Parathyroid adenoma (tissue), 2 donors: ENCODE measurements around the gene RPL7A.
"Not testable (repeated sequence)": the region's sequence is repeated elsewhere in the genome, so short reads cannot be mapped to it uniquely, and the experiment has no call there.

Experiments
- H2AFZ ChIP-seq: fragments of 300-600 bp; sonication (generic); one replicate; pipeline ENCODE4 v1.7.0; 2017; ENCODE audit warnings: antibody characterized with exemption, mild to moderate bottlenecking
- H3K27ac ChIP-seq: fragments of 300-600 bp; sonication (generic); one replicate; pipeline ENCODE4 v1.7.0; 2017
- H3K27me3 ChIP-seq: fragments of 300-600 bp; sonication (generic); one replicate; pipeline ENCODE4 v1.7.0; 2017; ENCODE audit warnings: low read length; ENCODE audit not compliant: control insufficient read depth, insufficient read depth
- H3K36me3 ChIP-seq: fragments of 300-600 bp; sonication (generic); one replicate; pipeline ENCODE4 v1.7.0; 2017; ENCODE audit warnings: low read length; ENCODE audit not compliant: control insufficient read depth, insufficient read depth
- H3K4me1 ChIP-seq: fragments of 300-600 bp; sonication (generic); one replicate; pipeline ENCODE4 v1.7.0; 2017; ENCODE audit warnings: control low read depth
- H3K4me2 ChIP-seq: fragments of 300-600 bp; sonication (generic); one replicate; pipeline ENCODE4 v1.7.0; 2017; ENCODE audit warnings: low read length
- H3K4me3 ChIP-seq: fragments of 300-600 bp; sonication (generic); one replicate; pipeline ENCODE4 v1.7.0; 2017; ENCODE audit warnings: low read depth, low read length
- H3K79me2 ChIP-seq: fragments of 300-600 bp; sonication (generic); one replicate; pipeline ENCODE4 v1.7.0; 2017; ENCODE audit warnings: control low read depth
- H3K9ac ChIP-seq: fragments of 300-600 bp; sonication (generic); one replicate; pipeline ENCODE4 v1.7.0; 2017; ENCODE audit warnings: mild to moderate bottlenecking
- H3K9me3 ChIP-seq: fragments of 300-600 bp; sonication (generic); one replicate; pipeline ENCODE4 v1.7.0; 2017; ENCODE audit warnings: low read length; ENCODE audit not compliant: control insufficient read depth
- CTCF ChIP-seq: fragments of 300-600 bp; sonication (generic); IDR thresholded peaks from one replicate; pipeline ENCODE4 v1.7.0; 2017; ENCODE audit warnings: antibody characterized with exemption, mild to moderate bottlenecking
- donor health status: primary hyperparathyroidism.

The RPL7A gene

GRCh38 chr9:133321411-133321935 lies 26.5 kb upstream of the RPL7A start:
- H3K79me2 ChIP-seq = no peaks in the 10 kb centered on the region
- no peaks in the 10 kb centered on the region for H3K27me3 ChIP-seq
- TF ChIP-seq CTCF = no peak
- no peak overlapping the region for H2AFZ ChIP-seq
- no peak overlapping the region for H3K27ac ChIP-seq
- H3K4me2 ChIP-seq = no peak overlapping the region
- no peak overlapping the region for H3K4me3 ChIP-seq
- no peaks in the 10 kb centered on the region for H3K4me1 ChIP-seq
- no peaks in the 10 kb centered on the region for H3K36me3 ChIP-seq
- no peak overlapping the region for H3K9ac ChIP-seq
- no peaks in the 10 kb centered on the region for H3K9me3 ChIP-seq

- Histone ChIP-seq H3K79me2 (no peaks in the 10 kb centered on the region), H3K36me3 (no peaks in the 10 kb centered on the region), H2AFZ (no peak overlapping the region), H3K9me3 (no peaks in the 10 kb centered on the region), H3K4me1 (no peaks in the 10 kb centered on the region), H3K4me2 (no peak overlapping the region), H3K4me3 (no peak overlapping the region), H3K9ac (no peak overlapping the region), H3K27me3 (no peaks in the 10 kb centered on the region), H3K27ac (no peak overlapping the region)
- no peak for TF ChIP-seq CTCF
Observed at GRCh38 chr9:133322701-133323100, 25.3 kb upstream of the RPL7A start.

- no peak for TF ChIP-seq CTCF
- Histone ChIP-seq H2AFZ (no peak overlapping the region), H3K79me2 (no peaks in the 10 kb centered on the region), H3K9me3 (no peaks in the 10 kb centered on the region), H3K36me3 (no peaks in the 10 kb centered on the region), H3K27ac (no peak overlapping the region), H3K27me3 (no peaks in the 10 kb centered on the region), H3K4me2 (no peak overlapping the region), H3K4me3 (no peak overlapping the region), H3K9ac (no peak overlapping the region), H3K4me1 (no peaks in the 10 kb centered on the region)
Observed at GRCh38 chr9:133323211-133323610, 24.8 kb upstream of the RPL7A start.

GRCh38 chr9:133323991-133324703 lies 23.9 kb upstream of the RPL7A start:
- Histone ChIP-seq H3K4me2 (no peak overlapping the region), H3K4me1 (no peaks in the 10 kb centered on the region), H3K27ac (no peak overlapping the region), H3K9me3 (no peaks in the 10 kb centered on the region), H3K9ac (no peak overlapping the region), H3K36me3 (no peaks in the 10 kb centered on the region), H3K4me3 (no peak overlapping the region), H3K79me2 (no peaks in the 10 kb centered on the region), H3K27me3 (no peaks in the 10 kb centered on the region), H2AFZ (no peak overlapping the region)
- no peak for TF ChIP-seq CTCF

- not testable (repeated sequence) for H3K36me3 ChIP-seq, H3K4me3 ChIP-seq, H3K9ac ChIP-seq, H3K9me3 ChIP-seq, H3K27ac ChIP-seq, H3K4me2 ChIP-seq, H3K4me1 ChIP-seq, H3K79me2 ChIP-seq, H2AFZ ChIP-seq, H3K27me3 ChIP-seq
Observed at GRCh38 chr9:133327021-133327420, 21.0 kb upstream of the RPL7A start.
